ENCODE data around the gene DNAJA3.

DNA sequence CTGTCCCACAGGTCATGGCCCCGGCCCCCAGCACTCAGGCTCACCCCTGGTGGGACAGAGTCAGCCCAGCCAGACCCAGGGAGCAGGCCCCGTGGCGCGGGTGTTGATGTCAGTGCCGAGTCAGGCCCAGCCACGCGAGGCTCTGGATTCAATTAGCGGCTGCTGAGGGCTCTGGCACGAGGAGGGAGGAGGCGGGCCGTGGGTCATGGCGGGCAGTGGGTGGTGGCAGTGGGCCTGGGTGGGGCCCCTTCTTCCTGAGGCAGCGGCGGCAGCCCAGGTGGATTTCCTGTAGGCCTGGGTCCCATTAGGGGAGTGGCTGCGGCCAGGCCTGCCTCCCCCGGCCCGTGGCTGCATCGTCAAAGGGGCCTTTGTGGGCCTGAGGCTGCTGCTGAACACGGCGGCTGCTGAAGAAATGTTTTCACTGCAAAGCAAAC lies 41.1 kb upstream of the DNAJA3 start:
- TF ChIP-seq CTCF (IDR thresholded peaks at IDR 0.05; ENCODE audit: extremely low read depth in 1 of 2, insufficient read depth in 1 of 2, low read depth in 1 of 2, low read length in 2 of 2) (no peak), MYC (IDR thresholded peaks at IDR 0.05; ENCODE audit: low read depth, low read length) (no peak), MAX (IDR thresholded peaks at IDR 0.05; ENCODE audit: insufficient read depth, insufficient read length) (no peak), GATA2 (IDR thresholded peaks at IDR 0.05; ENCODE audit: insufficient read depth, insufficient read length, low read depth, low read length) (no peak), EZH2 (IDR thresholded peaks at IDR 0.05; ENCODE audit: borderline replicate concordance, low read depth, low read length, severe bottlenecking) (no peak), POLR2A (IDR thresholded peaks at IDR 0.05; ENCODE audit: low read depth, low read length) (no peak), FOS (IDR thresholded peaks at IDR 0.05; ENCODE audit: borderline replicate concordance, insufficient read depth, low read length) (no peak), POLR2AphosphoS5 (IDR thresholded peaks at IDR 0.05; ENCODE audit: insufficient read depth, low read depth, low read length) (no peak)

Data from endothelial cell of umbilical vein (primary cell).